Measurements from ENCODE around the gene ID2. TPM values are rescaled to one million over a fixed set of nuclear protein-coding genes. Genes with fewer than 3 reads are reported as not detected.

The ID2 gene
- total and polyA plus RNA-seq, 2 of the 13 experiments (the other 11 are each of a cell fraction or from before 2014, with no cell fraction given) = 214 to 719 TPM

GRCh38 chr2:8659735-8660492 is 21.9 kb upstream of the ID2 start (continued):
- TF ChIP-seq ATF7-NPFF (CRISPR knock-in tag; IDR thresholded peaks at IDR 0.05; ENCODE audit: low read depth) = 0 out of 2 replicates have a peak, but pooled peaks have one; percentile 29
- no peak for TF ChIP-seq ZBTB8A (CRISPR knock-in tag; IDR thresholded peaks at IDR 0.05; ENCODE audit: borderline replicate concordance, low read depth)
- peak; percentile 10; the same call in 1 of the 2 replicates for TF ChIP-seq KDM5B (CRISPR knock-in tag; IDR thresholded peaks at IDR 0.05; ENCODE audit: borderline replicate concordance)
- TF ChIP-seq ZNF576 (CRISPR knock-in tag; IDR thresholded peaks at IDR 0.05) = 0 out of 2 replicates have a peak, but pooled peaks have one; percentile 88
- TF ChIP-seq ZNF329 (CRISPR knock-in tag; IDR thresholded peaks at IDR 0.05; ENCODE audit: low read depth) = no peak
- TF ChIP-seq ZBTB20 (CRISPR knock-in tag; IDR thresholded peaks at IDR 0.05; ENCODE audit: borderline replicate concordance, low read depth) = 0 out of 2 replicates have a peak, but pooled peaks have one; percentile 49
- TF ChIP-seq NRL (CRISPR knock-in tag; IDR thresholded peaks at IDR 0.05; ENCODE audit: borderline replicate concordance) = peak; percentile 66; the same call in 1 of the 2 replicates
- TF ChIP-seq KMT2A (CRISPR knock-in tag; IDR thresholded peaks at IDR 0.05) = 0 out of 2 replicates have a peak, but pooled peaks have one; percentile 15
- 0 out of 2 replicates have a peak, but pooled peaks have one; percentile 41 for TF ChIP-seq CAMTA2 (CRISPR knock-in tag; IDR thresholded peaks at IDR 0.05; ENCODE audit: borderline replicate concordance)
- 0 out of 2 replicates have a peak, but pooled peaks have one; percentile 4 for TF ChIP-seq WIZ (CRISPR knock-in tag; IDR thresholded peaks at IDR 0.05)
- 0 out of 2 replicates have a peak, but pooled peaks have one; percentile 11 for TF ChIP-seq SPEN (CRISPR knock-in tag; IDR thresholded peaks at IDR 0.05; ENCODE audit: low read depth)
- no peak for TF ChIP-seq FOXA1 (IDR thresholded peaks at IDR 0.05)
- TF ChIP-seq FOXA1 (CRISPR knock-in tag; IDR thresholded peaks at IDR 0.05) = 0 out of 2 replicates have a peak, but pooled peaks have one; percentile 20

Data from HepG2 (cell line).